ENCODE data around the gene TTF2.

TTF2 gene

GRCh38 chr1:117049857-117050256 lies 10.3 kb upstream of the TTF2 start:
- H3K27ac ChIP-seq (ENCODE audit: low read length): no peak overlapping the region
- DNase-seq (no peak), ATAC-seq (ENCODE audit: insufficient read depth, low read depth) (no peak)
- H2AFZ ChIP-seq (ENCODE audit: low read depth, low read length): no peak overlapping the region
- H3K4me2 ChIP-seq (ENCODE audit: insufficient read depth, low read length): no peak overlapping the region
- no peaks in the 10 kb centered on the region for H3K9me3 ChIP-seq (ENCODE audit: insufficient read depth, low read length, severe bottlenecking)
- no peak overlapping the region for H3K9ac ChIP-seq (ENCODE audit: low read depth, low read length)
- H4K20me1 ChIP-seq (ENCODE audit: insufficient read depth, low read length): no peaks in the 10 kb centered on the region
- no peaks in the 10 kb centered on the region for H3K79me2 ChIP-seq (ENCODE audit: insufficient read depth, low read length)
- H3K36me3 ChIP-seq (ENCODE audit: insufficient read depth, low read length): peaks cover 15% of the 10 kb centered on the region
- TF ChIP-seq, protein P1, sequence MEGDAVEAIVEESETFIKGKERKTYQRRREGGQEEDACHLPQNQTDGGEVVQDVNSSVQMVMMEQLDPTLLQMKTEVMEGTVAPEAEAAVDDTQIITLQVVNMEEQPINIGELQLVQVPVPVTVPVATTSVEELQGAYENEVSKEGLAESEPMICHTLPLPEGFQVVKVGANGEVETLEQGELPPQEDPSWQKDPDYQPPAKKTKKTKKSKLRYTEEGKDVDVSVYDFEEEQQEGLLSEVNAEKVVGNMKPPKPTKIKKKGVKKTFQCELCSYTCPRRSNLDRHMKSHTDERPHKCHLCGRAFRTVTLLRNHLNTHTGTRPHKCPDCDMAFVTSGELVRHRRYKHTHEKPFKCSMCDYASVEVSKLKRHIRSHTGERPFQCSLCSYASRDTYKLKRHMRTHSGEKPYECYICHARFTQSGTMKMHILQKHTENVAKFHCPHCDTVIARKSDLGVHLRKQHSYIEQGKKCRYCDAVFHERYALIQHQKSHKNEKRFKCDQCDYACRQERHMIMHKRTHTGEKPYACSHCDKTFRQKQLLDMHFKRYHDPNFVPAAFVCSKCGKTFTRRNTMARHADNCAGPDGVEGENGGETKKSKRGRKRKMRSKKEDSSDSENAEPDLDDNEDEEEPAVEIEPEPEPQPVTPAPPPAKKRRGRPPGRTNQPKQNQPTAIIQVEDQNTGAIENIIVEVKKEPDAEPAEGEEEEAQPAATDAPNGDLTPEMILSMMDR (IDR thresholded peaks at IDR 0.05; ENCODE audit: borderline replicate concordance, extremely low read depth, low read length, poor library complexity, severe bottlenecking): no peak
- TF ChIP-seq EZH2 (IDR thresholded peaks at IDR 0.05; ENCODE audit: borderline replicate concordance, low read depth, low read length, severe bottlenecking): no peak
- H3K4me1 ChIP-seq (ENCODE audit: insufficient read depth, low read length): no peaks in the 10 kb centered on the region
- H3K4me3 ChIP-seq (ENCODE audit: low read depth in 1 of 2, low read length in 2 of 2): no peak overlapping the region
- no peaks in the 10 kb centered on the region for H3K27me3 ChIP-seq (ENCODE audit: insufficient read depth, low read length, poor library complexity)

- H3K27ac ChIP-seq (ENCODE audit: low read length): no peak overlapping the region
- H3K9me3 ChIP-seq (ENCODE audit: insufficient read depth, low read length, severe bottlenecking): no peaks in the 10 kb centered on the region
- no peak overlapping the region for H3K9ac ChIP-seq (ENCODE audit: low read depth, low read length)
- no peaks in the 10 kb centered on the region for H3K27me3 ChIP-seq (ENCODE audit: insufficient read depth, low read length, poor library complexity)
- H2AFZ ChIP-seq (ENCODE audit: low read depth, low read length): no peak overlapping the region
- DNase-seq (no peak), ATAC-seq (ENCODE audit: insufficient read depth, low read depth) (no peak)
- no peaks in the 10 kb centered on the region for H3K4me1 ChIP-seq (ENCODE audit: insufficient read depth, low read length)
- TF ChIP-seq, protein P1 (IDR thresholded peaks at IDR 0.05; ENCODE audit: borderline replicate concordance, extremely low read depth, low read length, poor library complexity, severe bottlenecking): no peak
- no peak for TF ChIP-seq EZH2 (IDR thresholded peaks at IDR 0.05; ENCODE audit: borderline replicate concordance, low read depth, low read length, severe bottlenecking)
- no peak overlapping the region for H3K4me2 ChIP-seq (ENCODE audit: insufficient read depth, low read length)
- no peaks in the 10 kb centered on the region; the same call in 1 of the 2 replicates for H3K79me2 ChIP-seq (ENCODE audit: insufficient read depth, low read length)
- H3K4me3 ChIP-seq (ENCODE audit: low read depth in 1 of 2, low read length in 2 of 2): no peak overlapping the region
- no peaks in the 10 kb centered on the region for H4K20me1 ChIP-seq (ENCODE audit: insufficient read depth, low read length)
- peaks cover 15% of the 10 kb centered on the region for H3K36me3 ChIP-seq (ENCODE audit: insufficient read depth, low read length)
Measured at GRCh38 chr1:117051224-117052064, 8.7 kb upstream of the TTF2 start.

DNA sequence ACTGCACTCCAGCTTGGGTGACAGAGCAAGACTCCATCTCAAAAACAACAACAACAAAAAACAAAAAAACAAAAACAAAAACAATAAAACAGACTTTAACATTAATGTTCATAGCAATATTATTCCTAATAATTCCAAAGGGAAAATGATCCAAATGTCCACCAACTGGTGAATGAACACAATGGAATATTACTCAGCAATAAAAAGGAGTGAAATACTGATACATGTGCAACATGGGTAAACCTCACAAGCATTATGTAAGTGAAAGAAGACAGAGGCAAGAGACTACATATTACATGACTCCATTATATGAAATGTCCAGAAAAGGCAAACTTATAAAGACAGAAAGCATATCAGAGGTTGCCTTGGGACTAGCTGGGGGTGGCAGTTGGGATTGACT lies 6.1 kb upstream of the TTF2 start:
- DNase-seq (no peak), ATAC-seq (ENCODE audit: insufficient read depth, low read depth) (no peak)
- Histone ChIP-seq H3K4me1 (ENCODE audit: insufficient read depth, low read length) (peaks cover 17% of the 10 kb centered on the region), H3K9ac (ENCODE audit: low read depth, low read length) (no peak overlapping the region), H3K27ac (ENCODE audit: low read length) (no peak overlapping the region), H3K4me2 (ENCODE audit: insufficient read depth, low read length) (no peak overlapping the region), H4K20me1 (ENCODE audit: insufficient read depth, low read length) (no peaks in the 10 kb centered on the region), H3K9me3 (ENCODE audit: insufficient read depth, low read length, severe bottlenecking) (no peaks in the 10 kb centered on the region), H3K4me3 (ENCODE audit: low read depth in 1 of 2, low read length in 2 of 2) (no peak overlapping the region), H3K36me3 (ENCODE audit: insufficient read depth, low read length) (peaks cover 7% of the 10 kb centered on the region), H2AFZ (ENCODE audit: low read depth, low read length) (no peak overlapping the region), H3K79me2 (ENCODE audit: insufficient read depth, low read length) (peaks cover 17% of the 10 kb centered on the region), H3K27me3 (ENCODE audit: insufficient read depth, low read length, poor library complexity) (no peaks in the 10 kb centered on the region)
- no peak for TF ChIP-seq EZH2 (IDR thresholded peaks at IDR 0.05; ENCODE audit: borderline replicate concordance, low read depth, low read length, severe bottlenecking)
- TF ChIP-seq, protein P1 (IDR thresholded peaks at IDR 0.05; ENCODE audit: borderline replicate concordance, extremely low read depth, low read length, poor library complexity, severe bottlenecking): no peak

Measured in DND-41 (cell line).